CD4-positive, alpha-beta T cell treated with Interleukin-15 for 4 hours (primary cell): ENCODE data around the gene ASNS.
A peak's percentile ranks its signal among the peaks of the same experiment; 100 is the strongest.

Experiments used
- DNase-seq: peaks from one replicate; pipeline ENCODE4 v3.0.0-alpha.2; 2020; ENCODE audit warnings: low spot score

ASNS gene

DNA sequence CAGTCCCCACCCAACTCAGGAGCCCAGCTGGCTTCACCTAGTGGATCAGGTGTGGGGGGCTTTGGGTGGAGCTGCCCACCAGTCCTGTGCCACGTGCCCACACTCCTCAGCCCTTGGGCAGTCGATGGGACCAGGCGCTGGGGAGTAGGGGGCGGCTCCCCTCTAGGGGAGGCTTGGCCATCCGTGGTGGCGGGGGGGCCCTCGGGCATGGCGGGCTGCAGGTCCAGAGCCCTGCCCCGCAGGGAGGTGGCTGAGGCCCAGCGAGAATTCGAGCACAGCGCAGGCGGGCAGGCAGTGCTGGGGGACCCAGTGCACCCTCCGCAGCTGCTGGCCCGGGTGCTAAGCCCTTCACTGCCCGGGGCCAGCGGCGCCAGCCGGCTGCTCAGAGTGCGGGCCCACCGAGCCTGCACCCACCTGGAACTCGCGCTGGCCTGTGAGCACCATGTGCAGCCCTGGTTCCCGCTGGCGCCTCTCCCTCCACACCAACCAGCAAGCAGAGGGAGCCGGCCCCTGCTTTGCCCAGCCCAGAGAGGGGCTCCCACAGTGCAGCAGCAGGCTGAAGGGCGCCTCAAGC lies 29.3 kb downstream of the ASNS start:
- DNase-seq = no peak

DNA sequence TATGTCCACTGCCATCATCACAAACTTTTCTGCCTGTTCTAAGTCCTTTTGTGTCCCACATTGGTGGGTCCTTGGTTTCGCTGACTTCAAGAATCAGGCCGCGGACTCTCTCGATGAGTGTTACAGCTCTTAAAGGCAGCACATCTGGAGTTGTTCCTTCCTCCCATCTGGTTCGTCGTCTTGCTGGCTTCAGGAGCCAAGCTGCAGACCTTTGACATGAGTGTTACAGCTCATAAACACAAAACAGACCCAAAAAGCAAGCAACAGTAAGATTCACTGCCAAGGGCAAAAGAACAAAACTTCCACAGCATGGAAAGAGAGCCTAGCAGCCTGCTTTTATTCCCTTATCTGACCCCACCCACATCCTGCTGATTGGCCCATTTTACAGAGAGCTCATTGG lies 30.2 kb downstream of the ASNS start:
- no peak for DNase-seq

DNA sequence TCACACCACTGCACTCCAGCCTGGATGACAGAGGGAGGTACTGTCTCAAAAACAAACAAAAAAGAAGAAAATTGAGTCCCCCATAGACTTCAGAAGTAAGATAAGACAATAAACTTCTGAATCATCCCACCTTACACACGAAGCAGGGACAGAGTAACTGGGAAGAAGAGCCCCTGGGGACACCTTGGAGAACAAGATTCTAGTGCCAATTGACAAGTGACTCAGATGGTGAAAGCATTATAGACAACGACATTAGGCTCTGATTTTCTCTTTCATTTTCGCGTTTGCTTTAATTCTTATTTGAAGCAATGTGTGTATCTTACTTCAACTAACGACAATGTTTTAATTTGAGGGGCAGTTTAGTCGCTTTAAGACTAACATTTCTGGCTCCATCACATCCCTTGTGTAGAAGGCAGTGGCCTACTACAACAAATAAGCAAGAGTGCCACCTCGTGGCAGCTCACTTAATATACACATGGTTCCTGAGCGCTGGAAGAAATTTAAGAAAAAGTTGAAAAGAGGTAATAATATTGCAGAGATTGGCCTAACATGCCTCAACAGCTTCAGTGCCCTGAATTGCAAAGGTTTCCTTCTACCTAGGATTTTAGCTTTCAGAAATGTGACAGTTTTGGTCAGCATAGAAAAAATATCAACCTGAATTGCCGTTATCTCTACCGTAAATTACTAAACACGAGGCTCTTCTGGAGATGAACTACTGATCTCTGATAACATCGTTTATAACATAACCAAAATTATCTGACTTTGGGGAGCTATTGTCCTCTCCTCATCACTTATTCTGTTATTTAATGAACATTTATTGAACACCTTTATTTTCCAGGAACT lies 36.7 kb downstream of the ASNS start:
- DNase-seq = peak; percentile 44

DNA sequence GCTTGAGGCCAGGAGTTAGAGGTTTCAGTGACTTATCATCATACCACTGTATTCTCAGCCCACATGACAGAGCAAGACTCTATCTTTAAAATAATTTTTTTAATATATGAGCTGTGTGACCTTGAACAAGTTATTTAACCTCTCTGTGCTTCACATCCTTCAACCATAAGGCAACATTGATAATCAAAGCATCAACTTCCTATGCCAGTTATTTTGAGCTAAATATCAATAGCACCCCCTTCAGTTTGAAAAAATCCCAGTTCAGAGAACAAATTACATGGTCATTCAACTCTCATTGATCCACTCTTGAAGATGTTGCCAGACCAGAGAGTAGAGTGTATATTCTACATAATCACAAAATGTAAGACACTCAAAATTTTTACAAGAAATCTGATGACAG lies 53.0 kb downstream of the ASNS start:
- DNase-seq = no peak

DNA sequence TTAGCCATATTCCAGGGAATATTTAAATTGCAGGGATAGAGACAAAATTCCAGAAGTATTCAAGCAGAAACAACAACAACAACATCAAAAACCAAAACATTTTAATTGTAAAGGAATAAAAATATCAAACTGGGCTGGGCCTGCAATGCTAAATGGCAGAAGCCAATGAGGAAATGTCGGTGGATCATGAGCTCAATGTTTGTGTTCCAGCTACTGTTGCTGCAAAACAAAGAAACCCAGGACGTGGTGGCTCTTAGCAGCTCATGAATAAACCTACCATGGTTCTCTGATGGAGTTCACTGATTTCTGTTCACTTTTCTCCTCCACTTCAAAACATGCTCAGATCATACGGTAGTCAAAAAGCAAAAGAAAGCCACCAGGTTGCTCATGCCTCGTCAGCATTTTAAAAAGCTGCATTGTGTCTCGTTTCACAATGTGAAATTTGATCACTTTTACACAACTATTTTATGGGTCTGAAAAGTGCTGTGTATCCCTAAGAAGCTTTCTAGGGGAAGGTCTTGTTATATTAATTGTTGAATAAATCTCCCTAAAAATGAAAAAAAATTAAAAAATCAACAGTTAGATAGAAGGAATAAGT lies 54.0 kb downstream of the ASNS start:
- no peak for DNase-seq
